Measurements from ENCODE around the gene SYNJ1.

SYNJ1 gene

DNA sequence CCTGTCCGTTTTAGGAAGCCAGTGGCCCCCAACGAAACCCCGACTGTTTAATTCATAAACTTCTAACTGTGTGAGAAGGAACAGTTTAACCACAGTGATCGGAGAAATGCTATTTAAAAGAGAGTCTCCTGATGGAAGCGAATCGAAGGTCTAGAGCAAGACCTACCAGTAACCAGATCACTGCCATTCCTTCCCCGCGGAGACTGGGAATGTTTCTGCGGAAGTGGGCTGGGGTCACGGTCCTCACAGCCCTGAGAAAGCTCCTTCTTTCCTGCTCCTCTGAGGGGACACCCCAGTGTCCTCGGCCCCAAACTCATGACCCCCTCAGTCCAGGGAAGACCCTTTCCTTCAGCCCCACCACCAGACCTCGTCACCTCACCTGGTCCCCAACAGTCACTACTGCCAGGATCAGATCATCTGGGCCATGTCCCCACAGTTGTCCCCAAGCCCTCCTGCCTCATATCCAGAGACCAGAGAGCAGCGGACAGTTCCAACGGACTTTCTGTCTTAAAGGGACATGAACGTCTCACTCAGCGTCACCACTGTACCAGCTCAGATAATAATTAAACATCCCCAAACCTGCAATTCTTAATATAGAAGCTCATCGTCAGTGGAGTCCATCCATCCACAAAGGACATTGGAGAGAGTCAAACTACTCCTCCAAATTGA is 142.6 kb downstream of the SYNJ1 start, which contains the start of gene TCP10L:
Gene TCP10L, minus strand, starts transcription at position 482 of the 669 bp plus-strand sequence. CDS start 1,219 bp downstream, outside the sequence.
- Histone ChIP-seq H3K9me3 (ENCODE audit: control insufficient read depth, low read depth, low read length) (no peaks in the 10 kb centered on the region), H3K4me1 (ENCODE audit: control insufficient read depth, low read depth, low read length) (no peaks in the 10 kb centered on the region), H3K27ac (ENCODE audit: low read length) (no peak within 1 kb of the TSS), H3K9ac (ENCODE audit: low read length) (no peak within 1 kb of the TSS), H3K36me3 (ENCODE audit: control insufficient read depth, low read depth, low read length) (no peaks in the 10 kb centered on the region), H3K4me3 (ENCODE audit: low read length) (no peak within 1 kb of the TSS), H3K27me3 (ENCODE audit: control insufficient read depth, insufficient read depth, low read length) (no peaks in the 10 kb centered on the region)

DNA sequence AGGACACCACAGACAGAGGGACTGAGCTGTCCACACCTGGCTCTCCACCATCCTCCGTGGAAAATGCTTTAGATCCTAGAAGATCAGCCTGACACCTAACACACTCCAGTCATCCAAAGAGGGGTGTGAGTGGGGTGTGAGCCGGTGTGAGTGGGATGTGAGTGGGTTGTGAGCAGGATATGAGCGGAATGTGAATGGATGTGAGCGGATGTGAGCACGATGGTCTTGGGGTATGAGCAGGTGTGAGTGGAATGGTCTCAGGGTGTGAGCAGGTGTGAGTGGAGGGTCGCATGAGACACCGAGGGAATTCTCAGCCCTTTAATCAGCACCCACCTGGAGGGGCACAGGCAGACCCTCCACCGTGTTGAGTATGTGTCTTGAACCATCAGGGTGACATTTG is 143.3 kb downstream of the SYNJ1 start:
- no peak overlapping the region for H3K9ac ChIP-seq (ENCODE audit: low read length)
- H3K27me3 ChIP-seq (ENCODE audit: control insufficient read depth, insufficient read depth, low read length) = no peaks in the 10 kb centered on the region
- no peaks in the 10 kb centered on the region for H3K9me3 ChIP-seq (ENCODE audit: control insufficient read depth, low read depth, low read length)
- H3K4me3 ChIP-seq (ENCODE audit: low read length) = no peak overlapping the region
- H3K36me3 ChIP-seq (ENCODE audit: control insufficient read depth, low read depth, low read length) = no peaks in the 10 kb centered on the region
- no peaks in the 10 kb centered on the region for H3K4me1 ChIP-seq (ENCODE audit: control insufficient read depth, low read depth, low read length)
- no peak overlapping the region for H3K27ac ChIP-seq (ENCODE audit: low read length)

DNA sequence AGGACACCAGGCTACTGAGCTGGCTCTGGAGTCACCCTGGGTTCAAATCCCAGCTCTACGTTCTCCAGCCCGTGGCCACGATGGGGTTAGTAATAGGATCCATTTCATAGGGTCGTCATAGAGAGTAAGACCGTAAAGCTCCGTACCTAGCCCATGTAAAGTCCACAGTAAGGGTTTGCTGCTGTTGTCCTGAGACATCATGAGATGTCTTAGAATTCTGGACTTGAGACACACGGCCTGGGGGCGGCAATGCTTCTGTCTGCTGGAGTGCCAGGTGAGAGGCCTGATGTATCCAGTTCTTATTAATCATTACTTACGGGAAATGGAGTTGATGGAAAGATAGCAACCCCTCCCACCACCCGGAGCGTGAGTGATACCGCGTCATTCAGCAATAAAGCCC is 146.1 kb downstream of the SYNJ1 start:
- Histone ChIP-seq H3K9ac (ENCODE audit: low read length) (no peak overlapping the region), H3K27me3 (ENCODE audit: control insufficient read depth, insufficient read depth, low read length) (no peaks in the 10 kb centered on the region), H3K9me3 (ENCODE audit: control insufficient read depth, low read depth, low read length) (no peaks in the 10 kb centered on the region), H3K27ac (ENCODE audit: low read length) (no peak overlapping the region), H3K4me3 (ENCODE audit: low read length) (no peak overlapping the region), H3K36me3 (ENCODE audit: control insufficient read depth, low read depth, low read length) (no peaks in the 10 kb centered on the region), H3K4me1 (ENCODE audit: control insufficient read depth, low read depth, low read length) (no peaks in the 10 kb centered on the region)

DNA sequence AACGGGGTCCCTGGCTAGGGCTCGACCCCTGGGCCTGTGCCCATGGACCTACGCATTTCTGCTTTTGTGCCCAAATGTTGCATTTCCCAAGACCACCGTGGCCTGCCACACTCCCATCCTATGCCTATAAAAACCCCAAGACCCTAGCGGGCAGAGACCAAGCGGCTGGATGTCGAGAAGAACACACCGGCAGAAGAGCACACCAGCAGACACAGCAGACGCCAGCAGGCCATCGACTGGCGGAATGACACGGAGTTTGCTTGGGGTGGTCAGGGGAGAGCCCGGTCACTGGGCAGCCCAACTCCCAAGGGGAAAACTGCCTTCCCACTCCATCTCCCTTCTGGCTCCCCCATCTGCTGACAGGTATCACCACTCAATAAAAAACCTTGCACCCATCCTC is 146.9 kb downstream of the SYNJ1 start:
- Histone ChIP-seq H3K27me3 (ENCODE audit: control insufficient read depth, insufficient read depth, low read length) (no peaks in the 10 kb centered on the region), H3K4me1 (ENCODE audit: control insufficient read depth, low read depth, low read length) (no peaks in the 10 kb centered on the region), H3K27ac (ENCODE audit: low read length) (no peak overlapping the region), H3K9me3 (ENCODE audit: control insufficient read depth, low read depth, low read length) (no peaks in the 10 kb centered on the region), H3K36me3 (ENCODE audit: control insufficient read depth, low read depth, low read length) (no peaks in the 10 kb centered on the region), H3K9ac (ENCODE audit: low read length) (no peak overlapping the region), H3K4me3 (ENCODE audit: low read length) (no peak overlapping the region)
